Measurements from ENCODE around the gene MYRF.

GRCh38 chr11:61762798-61763197 lies 10.4 kb downstream of the MYRF start:
- no peak for TF ChIP-seq POLR2A (IDR thresholded peaks at IDR 0.05)
- TF ChIP-seq CTCF (IDR thresholded peaks at IDR 0.05), result no peak
